ENCODE results near the gene CTSS.
"Not testable (repeated sequence)": the region's sequence is repeated elsewhere in the genome, so short reads cannot be mapped to it uniquely, and the experiment has no call there.

The CTSS gene

GRCh38 chr1:150765296-150765976 lies at the start of gene CTSS:
CTSS (minus strand) TSS chr1:150765778; CDS start chr1:150764763, 1,015 bp downstream.
- no peak for DNase-seq

- DNase-seq = no peak
Observed at GRCh38 chr1:150813028-150813707, 47.6 kb upstream of the CTSS start.

- no peak for DNase-seq
Observed at GRCh38 chr1:150810958-150811659, 45.5 kb upstream of the CTSS start.

- no peak for DNase-seq
Observed at GRCh38 chr1:150809651-150810050, 44.1 kb upstream of the CTSS start.

GRCh38 chr1:150808846-150809245 lies 43.3 kb upstream of the CTSS start:
- DNase-seq = no peak

GRCh38 chr1:150808121-150808520 lies 42.5 kb upstream of the CTSS start, which contains the start of gene CTSK:
CTSK (minus strand) TSS chr1:150808260; CDS start chr1:150806805, 1,455 bp downstream.
- no peak for DNase-seq

GRCh38 chr1:150807249-150808023 lies 41.9 kb upstream of the CTSS start:
- no peak for DNase-seq

- no peak for DNase-seq
Observed at GRCh38 chr1:150805899-150806298, 40.3 kb upstream of the CTSS start.

GRCh38 chr1:150804671-150805070 lies 39.1 kb upstream of the CTSS start:
- no peak for DNase-seq

- no peak for DNase-seq
Observed at GRCh38 chr1:150799089-150799488, 33.5 kb upstream of the CTSS start.

- DNase-seq = no peak
Observed at GRCh38 chr1:150798525-150798924, 32.9 kb upstream of the CTSS start.

GRCh38 chr1:150796374-150796773 lies 30.8 kb upstream of the CTSS start:
- DNase-seq = no peak

- DNase-seq = not testable (repeated sequence)
Observed at GRCh38 chr1:150793778-150794177, 28.2 kb upstream of the CTSS start.

GRCh38 chr1:150793221-150793620 lies 27.6 kb upstream of the CTSS start:
- no peak for DNase-seq

GRCh38 chr1:150791585-150791984 lies 26.0 kb upstream of the CTSS start:
- DNase-seq = no peak

GRCh38 chr1:150789396-150789795 lies 23.8 kb upstream of the CTSS start:
- DNase-seq = no peak

- no peak for DNase-seq
Observed at GRCh38 chr1:150788946-150789345, 23.4 kb upstream of the CTSS start.

GRCh38 chr1:150787455-150787854 lies 21.9 kb upstream of the CTSS start:
- no peak for DNase-seq

- no peak for DNase-seq
Observed at GRCh38 chr1:150780510-150780909, 14.9 kb upstream of the CTSS start.

- no peak for DNase-seq
Observed at GRCh38 chr1:150778409-150778808, 12.8 kb upstream of the CTSS start.

GRCh38 chr1:150777544-150777943 lies 12.0 kb upstream of the CTSS start:
- DNase-seq = no peak

- DNase-seq = not testable (repeated sequence)
Observed at GRCh38 chr1:150775931-150776505, 10.4 kb upstream of the CTSS start.

- no peak for DNase-seq
Observed at GRCh38 chr1:150775276-150775675, 9.7 kb upstream of the CTSS start.
